ENCODE data around the gene KLK7.
"Not testable (repeated sequence)": the region's sequence is repeated elsewhere in the genome, so short reads cannot be mapped to it uniquely, and the experiment has no call there.

KLK7 gene

GRCh38 chr19:50975766-50976165 is 8.0 kb downstream of the KLK7 start:
- peak; percentile 98 for DNase-seq (ENCODE audit: low spot score)

GRCh38 chr19:50974702-50975556 is 8.8 kb downstream of the KLK7 start:
- DNase-seq (ENCODE audit: low spot score): no peak

- no peak for DNase-seq (ENCODE audit: low spot score)
Observed at GRCh38 chr19:50972795-50973376, 10.8 kb downstream of the KLK7 start.

GRCh38 chr19:50969810-50970209 is 13.9 kb downstream of the KLK7 start:
- not testable (repeated sequence) for DNase-seq (ENCODE audit: low spot score)

GRCh38 chr19:50969413-50969760 is 14.3 kb downstream of the KLK7 start, which contains the start of gene KLK6:
Gene KLK6, minus strand, starts transcription at chr19:50969591. Its CDS starts 1,487 bp downstream, at chr19:50968104.
- DNase-seq (ENCODE audit: low spot score): peak; percentile 99

GRCh38 chr19:50968716-50969412 is 14.9 kb downstream of the KLK7 start:
- DNase-seq (ENCODE audit: low spot score): peak; percentile 54

GRCh38 chr19:50967929-50968715 is 15.6 kb downstream of the KLK7 start:
- DNase-seq (ENCODE audit: low spot score): peak; percentile 57

GRCh38 chr19:50964266-50964665 is 19.5 kb downstream of the KLK7 start:
- no peak for DNase-seq (ENCODE audit: low spot score)

- DNase-seq (ENCODE audit: low spot score): no peak
Observed at GRCh38 chr19:50963381-50963780, 20.3 kb downstream of the KLK7 start.

GRCh38 chr19:50962245-50962644 is 21.5 kb downstream of the KLK7 start:
- peak; percentile 54 for DNase-seq (ENCODE audit: low spot score)

- peak; percentile 58 for DNase-seq (ENCODE audit: low spot score)
Observed at GRCh38 chr19:50959731-50960500, 23.8 kb downstream of the KLK7 start.

GRCh38 chr19:50957587-50957986 is 26.1 kb downstream of the KLK7 start:
- DNase-seq (ENCODE audit: low spot score): no peak

- no peak for DNase-seq (ENCODE audit: low spot score)
Observed at GRCh38 chr19:50952910-50953309, 30.8 kb downstream of the KLK7 start, which contains the start of gene KLK5. Gene KLK5, minus strand, starts transcription at chr19:50953038. Its CDS starts 381 bp downstream, at chr19:50952657.

- no peak for DNase-seq (ENCODE audit: low spot score)
Observed at GRCh38 chr19:50949861-50950260, 33.9 kb downstream of the KLK7 start.

GRCh38 chr19:50947123-50947522 is 36.6 kb downstream of the KLK7 start:
- no peak for DNase-seq (ENCODE audit: low spot score)

GRCh38 chr19:50944795-50945194 is 38.9 kb downstream of the KLK7 start:
- no peak for DNase-seq (ENCODE audit: low spot score)

- no peak for DNase-seq (ENCODE audit: low spot score)
Observed at GRCh38 chr19:50943074-50943828, 40.5 kb downstream of the KLK7 start.

- DNase-seq (ENCODE audit: low spot score): no peak
Observed at GRCh38 chr19:50939596-50939995, 44.1 kb downstream of the KLK7 start.

- DNase-seq (ENCODE audit: low spot score): peak; percentile 90
Observed at GRCh38 chr19:50933640-50934039, 50.1 kb downstream of the KLK7 start.

GRCh38 chr19:50932690-50933083 is 51.0 kb downstream of the KLK7 start:
- peak; percentile 71 for DNase-seq (ENCODE audit: low spot score)

All from SW480 (cell line).